GM23338 (cell line): Measurements from ENCODE around the gene HOXC5.

Experiments
- CTCF ChIP-seq, 2 experiments: fragments of 200-600 bp in 1 of 2; sonication (generic) in 1 of 2; conservative IDR thresholded peaks; 2 replicates each; pipeline versions ENCODE4 v1.5.1 to v1.6.1; 2016 to 2017; ENCODE audit warnings: antibody characterized with exemption in 2 of 2, low read depth in 2 of 2, mild to moderate bottlenecking in 2 of 2, moderate library complexity in 1 of 2
- EZH2 ChIP-seq: fragments of 200-600 bp; sonication (generic); IDR thresholded peaks from one replicate; pipeline ENCODE4 v1.8.0; 2017; ENCODE audit warnings: antibody characterized with exemption, mild to moderate bottlenecking, low read depth; ENCODE audit not compliant: unreplicated experiment
- EZH2phosphoT487 ChIP-seq: fragments of 200-600 bp; sonication (generic); IDR thresholded peaks from one replicate; pipeline ENCODE4 v1.8.1; 2018; ENCODE audit warnings: antibody characterized with exemption; ENCODE audit not compliant: unreplicated experiment
- JUNB ChIP-seq: IDR thresholded peaks from one replicate; pipeline ENCODE4 v1.6.1; 2016; ENCODE audit warnings: antibody characterized with exemption; ENCODE audit not compliant: unreplicated experiment
- POLR2AphosphoS5 ChIP-seq: IDR thresholded peaks from 2 replicates; pipeline ENCODE4 v1.6.1; 2016; ENCODE audit warnings: antibody characterized with exemption, low read depth
- ZNF114 ChIP-seq: fragments of 250-450 bp; sonication (Bioruptor Pico); IDR thresholded peaks from 2 replicates; pipeline ENCODE4 v1.5.0; 2020; ENCODE audit warnings: mild to moderate bottlenecking, moderate library complexity
- ZNF331 ChIP-seq: fragments of 250-450 bp; sonication (Bioruptor Pico); IDR thresholded peaks from 2 replicates; pipeline ENCODE4 v1.5.0; 2020; ENCODE audit warnings: low read depth, mild to moderate bottlenecking, moderate library complexity

GRCh38 chr12:54024581-54025305, 8.1 kb upstream of the HOXC5 start:
- TF ChIP-seq ZNF114 (CRISPR knock-in tag) (no peak), EZH2 (peak; percentile 85), POLR2AphosphoS5 (no peak), CTCF (conservative IDR thresholded peaks at IDR 0.05; ENCODE audit: low read depth in 2 of 2) (no peak), EZH2phosphoT487 (no peak), JUNB (no peak), ZNF331 (CRISPR knock-in tag) (no peak)
